ENCODE data around the gene IKZF1. TPM values are rescaled to one million over a fixed set of nuclear protein-coding genes. Genes with fewer than 3 reads are reported as not detected.

Gene IKZF1
- total RNA-seq, 1 donor from 2014 or later = 0.86 TPM

DNA sequence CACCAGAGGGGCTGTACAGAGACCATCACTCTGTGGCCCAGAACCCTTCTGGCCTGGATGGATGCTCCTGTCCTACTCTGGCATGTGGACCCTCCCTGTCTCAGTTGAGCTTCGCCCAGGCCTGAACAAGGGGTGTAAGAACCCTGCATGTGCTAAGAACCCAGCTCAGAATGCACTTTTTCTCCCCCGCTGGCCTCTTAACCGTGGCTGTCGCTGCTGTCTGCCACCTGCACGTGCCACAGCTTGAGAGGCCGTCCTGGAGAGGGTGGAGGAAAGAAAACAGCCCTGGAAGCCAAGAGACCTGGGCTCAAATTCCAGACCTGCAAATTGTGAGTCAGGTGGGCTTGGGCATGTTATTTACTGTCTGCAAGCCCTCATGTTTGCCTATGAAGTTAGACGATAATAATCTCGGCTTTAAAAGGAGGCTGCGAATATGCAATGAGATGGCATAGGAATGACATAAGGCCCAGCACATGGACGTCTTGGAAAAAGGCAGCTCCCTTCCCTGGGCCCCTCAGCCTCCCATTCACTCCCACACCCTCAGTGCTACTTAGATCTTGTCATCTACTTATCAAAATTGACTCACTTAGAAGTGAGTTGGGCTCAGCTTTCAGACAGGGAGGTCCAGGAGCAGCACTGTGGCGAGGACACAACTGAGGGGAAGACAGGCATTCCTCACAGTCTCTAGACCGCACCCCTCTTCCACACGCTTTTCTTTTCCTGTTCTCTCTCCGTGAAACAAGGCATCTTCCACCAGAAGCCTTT is 114.2 kb downstream of the IKZF1 start:
- Histone ChIP-seq H3K4me3 (ENCODE audit: insufficient read depth, low read depth, low read length) (no peak overlapping the region), H3K27me3 (ENCODE audit: insufficient read depth, low read length) (peaks cover 5% of the 10 kb centered on the region), H3K27ac (ENCODE audit: low read depth, low read length) (no peak overlapping the region), H4K20me1 (ENCODE audit: insufficient read depth, low read length) (no peaks in the 10 kb centered on the region), H3K36me3 (ENCODE audit: insufficient read depth, low read length) (no peaks in the 10 kb centered on the region), H3K9me3 (ENCODE audit: insufficient read depth, low read depth, low read length) (no peaks in the 10 kb centered on the region), H3K4me2 (ENCODE audit: low read length) (no peak overlapping the region), H3K9ac (ENCODE audit: low read length) (no peak overlapping the region), H3K79me2 (ENCODE audit: insufficient read depth, low read length) (no peaks in the 10 kb centered on the region), H2AFZ (ENCODE audit: low read depth, low read length) (no peak overlapping the region), H3K4me1 (ENCODE audit: insufficient read depth, low read length) (no peaks in the 10 kb centered on the region)
- no peaks in the 10 kb centered on the region for H3K36me3 Mint-ChIP-seq (ENCODE audit: low read depth, unreplicated experiment)
- no peaks in the 10 kb centered on the region for H3K9me3 Mint-ChIP-seq (ENCODE audit: unreplicated experiment)
- DNase-seq (ENCODE audit: low read depth) (no peak), FAIRE-seq (no peak)
- no peak overlapping the region for H3K27ac Mint-ChIP-seq (ENCODE audit: unreplicated experiment)
- TF ChIP-seq, protein P1, sequence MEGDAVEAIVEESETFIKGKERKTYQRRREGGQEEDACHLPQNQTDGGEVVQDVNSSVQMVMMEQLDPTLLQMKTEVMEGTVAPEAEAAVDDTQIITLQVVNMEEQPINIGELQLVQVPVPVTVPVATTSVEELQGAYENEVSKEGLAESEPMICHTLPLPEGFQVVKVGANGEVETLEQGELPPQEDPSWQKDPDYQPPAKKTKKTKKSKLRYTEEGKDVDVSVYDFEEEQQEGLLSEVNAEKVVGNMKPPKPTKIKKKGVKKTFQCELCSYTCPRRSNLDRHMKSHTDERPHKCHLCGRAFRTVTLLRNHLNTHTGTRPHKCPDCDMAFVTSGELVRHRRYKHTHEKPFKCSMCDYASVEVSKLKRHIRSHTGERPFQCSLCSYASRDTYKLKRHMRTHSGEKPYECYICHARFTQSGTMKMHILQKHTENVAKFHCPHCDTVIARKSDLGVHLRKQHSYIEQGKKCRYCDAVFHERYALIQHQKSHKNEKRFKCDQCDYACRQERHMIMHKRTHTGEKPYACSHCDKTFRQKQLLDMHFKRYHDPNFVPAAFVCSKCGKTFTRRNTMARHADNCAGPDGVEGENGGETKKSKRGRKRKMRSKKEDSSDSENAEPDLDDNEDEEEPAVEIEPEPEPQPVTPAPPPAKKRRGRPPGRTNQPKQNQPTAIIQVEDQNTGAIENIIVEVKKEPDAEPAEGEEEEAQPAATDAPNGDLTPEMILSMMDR (IDR thresholded peaks at IDR 0.05; ENCODE audit: insufficient read depth, low read depth, low read length) = no peak
- TF ChIP-seq EZH2 (IDR thresholded peaks at IDR 0.05; ENCODE audit: insufficient read depth, low read length) = no peak
- H3K4me1 Mint-ChIP-seq (ENCODE audit: low read depth, unreplicated experiment) = peaks cover 7% of the 10 kb centered on the region
- H3K4me3 Mint-ChIP-seq (ENCODE audit: unreplicated experiment) = no peak overlapping the region
- H3K27me3 Mint-ChIP-seq (ENCODE audit: low read depth, unreplicated experiment) = peaks cover 13% of the 10 kb centered on the region

GRCh38 chr7:50421043-50421442 is 116.5 kb downstream of the IKZF1 start:
- H3K4me3 ChIP-seq (ENCODE audit: insufficient read depth, low read depth, low read length) = no peak overlapping the region
- no peak overlapping the region for H3K9ac ChIP-seq (ENCODE audit: low read length)
- H3K27me3 Mint-ChIP-seq (ENCODE audit: low read depth, unreplicated experiment) = peaks cover 10% of the 10 kb centered on the region
- DNase-seq (ENCODE audit: low read depth) = no peak
- H2AFZ ChIP-seq (ENCODE audit: low read depth, low read length) = no peak overlapping the region
- peaks cover 5% of the 10 kb centered on the region for H3K27me3 ChIP-seq (ENCODE audit: insufficient read depth, low read length)
- H3K4me1 ChIP-seq (ENCODE audit: insufficient read depth, low read length) = no peaks in the 10 kb centered on the region
- peaks cover 4% of the 10 kb centered on the region for H3K9me3 Mint-ChIP-seq (ENCODE audit: unreplicated experiment)
- H3K9me3 ChIP-seq (ENCODE audit: insufficient read depth, low read depth, low read length) = no peaks in the 10 kb centered on the region
- peaks cover 7% of the 10 kb centered on the region for H3K4me1 Mint-ChIP-seq (ENCODE audit: low read depth, unreplicated experiment)
- no peaks in the 10 kb centered on the region for H3K36me3 ChIP-seq (ENCODE audit: insufficient read depth, low read length)
- H3K36me3 Mint-ChIP-seq (ENCODE audit: low read depth, unreplicated experiment) = no peaks in the 10 kb centered on the region
- TF ChIP-seq, protein P1 (IDR thresholded peaks at IDR 0.05; ENCODE audit: insufficient read depth, low read depth, low read length) = no peak
- TF ChIP-seq EZH2 (IDR thresholded peaks at IDR 0.05; ENCODE audit: insufficient read depth, low read length) = no peak
- no peak overlapping the region for H3K27ac ChIP-seq (ENCODE audit: low read depth, low read length)
- no peak overlapping the region for H3K4me3 Mint-ChIP-seq (ENCODE audit: unreplicated experiment)
- H3K4me2 ChIP-seq (ENCODE audit: low read length) = no peak overlapping the region
- H3K27ac Mint-ChIP-seq (ENCODE audit: unreplicated experiment) = no peak overlapping the region
- no peak for FAIRE-seq
- H4K20me1 ChIP-seq (ENCODE audit: insufficient read depth, low read length) = no peaks in the 10 kb centered on the region
- H3K79me2 ChIP-seq (ENCODE audit: insufficient read depth, low read length) = no peaks in the 10 kb centered on the region

DNA sequence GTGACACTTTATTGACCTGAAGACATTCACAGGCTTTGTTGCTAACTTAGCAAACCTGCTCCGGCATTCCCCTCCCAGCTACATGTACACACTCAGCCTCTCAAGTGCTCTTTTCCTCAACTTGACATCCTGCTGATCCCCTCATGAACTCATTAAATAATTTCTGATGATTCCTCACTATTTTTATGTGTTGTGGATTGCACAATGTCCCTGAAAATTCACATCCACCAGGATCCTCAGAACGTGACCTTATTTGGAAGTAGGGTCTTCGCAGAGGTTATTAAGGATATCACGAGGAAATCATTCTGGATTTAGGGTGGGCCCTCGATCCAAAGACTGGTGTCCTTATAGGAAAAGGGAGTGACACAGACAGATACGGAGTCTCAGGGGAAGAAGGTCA is 118.3 kb downstream of the IKZF1 start:
- no peak overlapping the region for H3K27ac Mint-ChIP-seq (ENCODE audit: unreplicated experiment)
- DNase-seq (ENCODE audit: low read depth) = no peak
- no peak overlapping the region for H3K4me3 Mint-ChIP-seq (ENCODE audit: unreplicated experiment)
- Histone ChIP-seq H3K27me3 (ENCODE audit: insufficient read depth, low read length) (no peaks in the 10 kb centered on the region), H3K9me3 (ENCODE audit: insufficient read depth, low read depth, low read length) (no peaks in the 10 kb centered on the region), H3K9ac (ENCODE audit: low read length) (no peak overlapping the region), H3K4me3 (ENCODE audit: insufficient read depth, low read depth, low read length) (no peak overlapping the region), H3K4me2 (ENCODE audit: low read length) (no peak overlapping the region), H3K4me1 (ENCODE audit: insufficient read depth, low read length) (no peaks in the 10 kb centered on the region), H3K36me3 (ENCODE audit: insufficient read depth, low read length) (no peaks in the 10 kb centered on the region), H3K27ac (ENCODE audit: low read depth, low read length) (no peak overlapping the region), H4K20me1 (ENCODE audit: insufficient read depth, low read length) (no peaks in the 10 kb centered on the region), H3K79me2 (ENCODE audit: insufficient read depth, low read length) (no peaks in the 10 kb centered on the region), H2AFZ (ENCODE audit: low read depth, low read length) (no peak overlapping the region)
- no peaks in the 10 kb centered on the region for H3K36me3 Mint-ChIP-seq (ENCODE audit: low read depth, unreplicated experiment)
- peaks cover 4% of the 10 kb centered on the region for H3K9me3 Mint-ChIP-seq (ENCODE audit: unreplicated experiment)
- peaks cover 7% of the 10 kb centered on the region for H3K27me3 Mint-ChIP-seq (ENCODE audit: low read depth, unreplicated experiment)
- no peak for FAIRE-seq
- H3K4me1 Mint-ChIP-seq (ENCODE audit: low read depth, unreplicated experiment) = peaks cover 7% of the 10 kb centered on the region
- TF ChIP-seq, protein P1 (IDR thresholded peaks at IDR 0.05; ENCODE audit: insufficient read depth, low read depth, low read length) = no peak
- no peak for TF ChIP-seq EZH2 (IDR thresholded peaks at IDR 0.05; ENCODE audit: insufficient read depth, low read length)
